Activated CD8-positive, alpha-beta memory T cell treated with anti-CD3 and anti-CD28 coated beads for 48 hours (primary cell): ENCODE measurements around the gene GLA.

Source experiments
- DNase-seq, 3 experiments: peaks; one replicate each; pipeline ENCODE4 v3.0.0-alpha.2; 2020; ENCODE audit warnings: low read depth in 2 of 3, low spot score in 2 of 3

GLA gene

DNA sequence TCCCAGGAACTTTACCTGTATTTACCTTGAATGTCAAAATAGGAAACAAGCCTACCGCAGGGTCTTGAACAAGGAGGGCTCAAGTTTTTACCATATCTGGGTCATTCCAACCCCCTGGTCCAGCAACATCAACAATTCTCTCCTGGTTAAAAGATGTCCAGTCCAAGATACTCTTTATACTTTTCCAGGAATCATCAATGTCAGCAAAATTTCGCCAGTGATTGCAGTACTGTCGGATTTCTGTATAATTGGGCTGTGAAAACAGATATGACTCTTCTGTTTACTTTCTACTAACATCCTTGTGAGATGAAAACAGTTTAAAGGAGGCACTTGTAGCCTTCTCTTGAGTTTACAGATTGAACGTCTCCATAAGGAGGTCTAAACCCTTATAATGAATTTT lies 9.0 kb downstream of the GLA start:
- DNase-seq: no peak

DNA sequence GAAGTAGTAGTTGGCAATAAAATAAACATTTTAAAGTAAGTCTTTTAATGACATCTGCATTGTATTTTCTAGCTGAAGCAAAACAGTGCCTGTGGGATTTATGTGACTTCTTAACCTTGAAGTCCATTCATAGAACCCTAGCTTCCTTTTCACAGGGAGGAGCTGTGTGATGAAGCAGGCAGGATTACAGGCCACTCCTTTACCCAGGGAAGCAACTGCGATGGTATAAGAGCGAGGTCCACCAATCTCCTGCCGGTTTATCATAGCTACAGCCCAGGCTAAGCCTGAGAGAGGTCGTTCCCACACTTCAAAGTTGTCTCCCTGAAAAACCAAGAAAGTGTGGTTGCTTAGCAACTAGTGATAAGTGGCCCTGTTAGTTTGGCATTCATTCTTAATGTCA lies 9.9 kb downstream of the GLA start:
- no peak for DNase-seq

DNA sequence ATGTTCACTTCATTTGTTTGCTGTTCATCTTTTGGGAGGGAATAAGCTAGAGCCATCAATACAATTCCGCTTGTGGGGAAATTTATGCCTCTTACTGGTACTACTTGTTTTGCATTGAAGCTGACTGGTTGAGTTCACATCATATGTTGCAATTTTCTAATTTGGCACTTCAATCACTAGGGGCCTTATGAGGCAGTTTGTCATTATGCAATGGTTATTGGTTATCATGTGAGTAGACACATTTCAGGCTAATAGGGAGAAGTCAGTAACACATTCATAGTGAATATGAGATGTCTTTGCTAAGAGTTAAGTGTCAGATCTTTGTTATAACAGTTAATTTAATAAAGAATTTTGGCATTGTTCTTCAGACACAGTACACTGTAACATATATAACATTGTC lies 11.9 kb downstream of the GLA start:
- no peak for DNase-seq

- no peak for DNase-seq
These were observed 13.4 kb downstream of the GLA start for GRCh38 chrX:101394372-101394771.

DNA sequence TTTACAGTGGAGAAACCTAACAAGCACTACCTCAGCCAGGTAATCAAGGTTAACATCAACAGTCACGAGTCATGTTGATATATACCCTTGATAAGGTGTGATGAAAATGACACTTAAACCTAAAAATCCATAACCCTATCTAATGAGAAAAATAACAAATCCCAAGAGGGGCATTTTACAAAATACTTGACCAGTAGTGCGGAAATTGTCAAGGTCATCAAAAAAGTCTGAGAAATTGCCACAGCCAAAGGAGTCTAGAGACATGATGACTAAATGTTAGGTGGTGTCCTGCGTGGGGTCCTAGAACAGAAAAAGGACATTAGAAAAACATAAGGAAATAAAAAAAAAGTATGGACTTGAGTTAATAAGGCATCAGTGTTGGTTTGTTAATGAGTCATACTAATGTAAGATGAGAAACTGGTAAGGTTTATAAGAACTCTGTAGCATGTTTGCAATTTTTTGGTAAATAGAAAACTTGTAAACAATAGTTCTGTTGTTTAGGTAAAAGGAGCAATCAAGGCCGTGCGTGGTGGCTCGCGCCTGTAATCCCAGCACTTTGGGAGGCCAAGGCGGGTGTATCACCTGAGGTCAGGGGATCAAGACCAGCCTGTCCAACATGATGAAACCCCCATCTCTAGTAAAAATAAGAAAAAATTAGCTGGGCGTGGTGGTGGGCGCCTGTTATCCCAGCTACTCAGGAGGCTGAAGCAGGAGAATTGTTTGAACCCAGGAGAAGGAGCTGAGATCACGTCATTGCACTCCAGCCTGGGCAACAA lies 14.0 kb downstream of the GLA start:
- no peak for DNase-seq

DNA sequence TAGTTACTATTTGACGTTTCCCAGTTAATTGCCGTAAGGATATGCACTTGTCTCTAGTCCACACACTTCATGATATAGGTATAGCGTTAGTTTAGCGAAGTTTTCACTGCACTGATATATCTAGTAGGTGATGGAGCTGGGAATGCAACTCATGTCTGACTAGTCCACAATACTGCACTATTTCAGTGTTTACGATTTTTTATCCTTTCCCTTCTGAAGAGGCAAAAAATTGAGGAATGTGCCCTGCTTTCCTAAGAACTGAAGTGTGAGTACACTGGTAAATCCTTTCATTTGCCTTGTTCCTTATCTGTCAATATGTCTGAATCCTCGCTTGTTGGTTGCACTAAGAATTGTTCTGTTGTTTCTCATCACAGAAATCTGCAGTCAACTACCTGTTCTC lies 15.9 kb downstream of the GLA start:
- DNase-seq: no peak

GRCh38 chrX:101390664-101391525 lies 16.8 kb downstream of the GLA start, which contains the start of gene RPL36A:
Gene RPL36A (plus strand): TSS chrX:101391011. CDS start chrX:101391044, 33 bp downstream.
- peak; percentile 46 to 67 (median 60) for DNase-seq

DNA sequence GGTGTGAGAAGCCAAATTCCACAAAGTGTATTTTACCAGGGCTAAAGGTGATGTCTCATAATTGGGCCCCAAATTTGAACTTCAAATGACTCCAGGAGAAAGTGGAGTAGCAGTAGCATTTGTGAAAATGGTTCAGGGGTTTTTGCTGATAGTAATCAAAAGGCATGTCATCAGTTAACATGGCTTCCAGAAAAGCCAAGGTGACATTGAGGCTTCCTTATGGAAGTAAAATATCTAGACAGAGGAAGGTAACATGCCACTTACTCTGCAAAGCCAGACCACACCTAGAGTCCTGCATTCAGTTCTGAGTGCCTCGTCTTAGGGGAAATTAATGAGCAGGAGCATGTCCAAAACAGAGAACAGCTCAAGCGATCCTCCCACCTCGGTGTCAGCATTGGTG lies 19.1 kb downstream of the GLA start:
- DNase-seq: no peak

DNA sequence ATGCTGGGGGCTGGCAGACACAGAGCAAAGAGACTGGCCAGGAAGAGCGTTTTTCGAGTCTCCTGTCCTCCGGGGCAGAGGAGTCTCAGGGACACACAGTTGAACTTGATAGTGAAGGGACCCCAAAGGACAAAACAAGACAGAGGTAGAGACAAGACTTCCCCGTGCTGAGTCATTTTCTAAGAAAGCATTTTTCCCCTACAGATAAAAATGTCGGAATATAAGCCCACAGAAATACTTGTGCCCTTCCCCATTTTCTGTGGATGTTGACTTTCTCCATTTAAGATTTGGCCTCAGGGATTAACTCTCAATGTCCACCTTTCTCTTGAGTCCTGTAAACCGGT lies 21.2 kb downstream of the GLA start:
- DNase-seq: no peak

GRCh38 chrX:101385795-101386541 lies 21.8 kb downstream of the GLA start, which contains the start of gene BTK:
Gene BTK (minus strand): TSS chrX:101386191. CDS start chrX:101375284, 10,907 bp downstream.
- DNase-seq: no peak

GRCh38 chrX:101385026-101385684 lies 22.6 kb downstream of the GLA start:
- no peak for DNase-seq

DNA sequence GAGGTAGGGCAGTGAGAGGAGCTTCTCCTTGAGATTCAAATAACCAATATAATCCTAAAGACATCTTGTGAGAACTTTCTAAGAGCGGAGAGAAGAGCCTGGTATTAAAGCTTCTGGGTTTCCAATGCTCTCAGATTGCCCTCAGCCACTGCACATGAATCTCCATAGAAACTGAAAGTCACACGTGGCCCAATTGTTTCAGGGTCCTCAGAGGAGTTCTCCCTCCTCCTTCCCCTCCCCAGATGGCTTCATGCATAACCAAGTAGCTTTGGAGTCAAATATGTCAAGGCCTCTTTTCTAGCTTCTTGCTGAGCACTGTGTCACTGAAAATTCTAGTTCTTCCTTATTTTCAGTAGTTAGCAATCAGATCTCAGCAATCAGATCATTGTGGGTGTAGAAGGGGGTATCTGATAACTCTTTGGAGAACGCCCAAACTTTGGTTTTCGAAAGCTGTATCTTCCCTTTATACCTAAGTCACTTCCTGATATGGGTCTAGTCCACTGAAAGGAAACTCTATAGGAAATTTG lies 24.0 kb downstream of the GLA start:
- no peak for DNase-seq

GRCh38 chrX:101377547-101377946 lies 30.2 kb downstream of the GLA start:
- DNase-seq: no peak

DNA sequence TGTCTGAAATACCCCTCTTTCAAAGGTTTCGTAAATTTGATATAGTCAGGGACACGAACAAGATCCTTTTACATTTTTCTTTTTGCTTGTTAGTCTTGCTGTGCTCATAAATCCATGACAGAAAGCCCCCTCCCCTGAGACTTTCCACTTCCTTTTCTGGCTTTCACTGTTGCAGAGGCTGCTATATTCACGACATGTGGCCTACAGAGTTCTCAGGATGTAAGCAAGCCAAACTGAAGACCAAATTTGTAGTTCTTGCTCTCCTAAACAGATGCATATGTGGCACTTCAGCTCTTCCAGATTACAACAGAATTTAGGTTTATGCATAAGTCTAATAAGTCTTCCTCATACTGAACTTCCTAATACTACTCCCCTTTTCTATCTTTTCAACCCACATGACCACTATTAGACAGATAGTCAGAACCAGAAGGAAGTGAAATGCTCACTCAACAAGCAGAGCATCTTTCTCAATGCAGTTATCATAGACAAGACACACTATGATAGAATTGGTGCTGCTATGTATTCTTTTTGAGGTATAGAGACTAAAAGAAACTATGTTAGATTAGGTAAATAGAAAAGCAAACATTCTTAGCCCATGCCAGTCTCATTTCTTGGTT lies 36.7 kb downstream of the GLA start:
- no peak for DNase-seq

DNA sequence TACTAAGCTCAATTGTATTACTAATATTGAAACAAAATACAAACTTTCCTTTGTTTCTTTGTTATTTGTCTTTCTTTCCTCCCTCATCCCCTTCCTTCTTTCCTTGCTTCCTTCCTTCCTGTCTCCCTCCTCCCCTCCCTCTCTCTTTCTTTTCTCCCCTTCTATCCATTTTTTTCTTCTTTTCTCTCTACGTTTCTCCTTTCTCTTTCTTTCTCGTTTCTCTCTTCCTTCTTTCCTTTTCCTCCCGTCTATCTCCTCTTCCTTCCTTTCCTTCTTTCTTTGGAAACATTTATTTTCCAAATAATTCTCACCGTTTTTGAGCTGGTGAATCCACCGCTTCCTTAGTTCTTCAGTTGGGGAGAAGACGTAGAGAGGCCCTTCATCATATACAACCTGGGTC lies 38.0 kb downstream of the GLA start:
- DNase-seq: no peak

DNA sequence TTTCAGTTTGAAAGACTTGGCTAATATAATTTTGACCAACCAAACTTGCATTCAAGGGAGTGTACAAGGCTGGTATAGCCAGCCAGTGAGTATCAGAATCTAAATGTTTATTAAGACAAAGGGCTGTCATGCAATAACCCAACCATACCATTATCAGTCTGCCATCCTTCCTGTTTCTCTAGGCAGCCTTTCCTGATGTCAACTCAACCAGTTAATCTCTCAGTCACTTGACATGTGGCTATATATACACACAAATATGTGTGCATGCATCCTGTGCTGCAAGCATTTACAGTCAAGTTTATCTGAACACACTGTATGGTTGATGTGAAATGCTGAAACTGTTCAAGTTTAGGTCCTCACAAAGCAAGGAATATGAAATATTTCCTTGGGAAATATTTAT lies 38.9 kb downstream of the GLA start:
- no peak for DNase-seq

GRCh38 chrX:101365301-101365795 lies 42.4 kb downstream of the GLA start:
- no peak for DNase-seq

- no peak for DNase-seq
These were observed 45.0 kb downstream of the GLA start for GRCh38 chrX:101362757-101363156.

DNA sequence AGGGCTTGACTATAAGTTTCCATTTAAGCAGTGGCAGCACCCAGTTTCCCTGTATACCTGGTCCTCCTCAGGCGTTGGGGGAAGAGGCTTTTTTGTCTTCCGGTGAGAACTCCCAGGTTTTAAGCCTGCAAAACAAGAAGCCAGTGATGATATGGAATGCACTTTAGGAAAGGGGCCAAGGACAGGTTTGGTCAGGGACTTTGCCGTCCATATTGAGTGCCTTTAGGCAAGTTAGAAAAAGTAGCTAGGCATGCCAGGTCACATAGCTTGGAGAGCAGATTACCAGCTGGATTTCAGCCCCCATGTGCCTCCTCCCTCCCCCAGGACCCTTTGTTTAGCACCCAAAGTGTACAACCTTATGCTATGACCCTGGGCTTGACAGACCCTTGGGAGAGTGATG lies 45.6 kb downstream of the GLA start:
- no peak for DNase-seq

DNA sequence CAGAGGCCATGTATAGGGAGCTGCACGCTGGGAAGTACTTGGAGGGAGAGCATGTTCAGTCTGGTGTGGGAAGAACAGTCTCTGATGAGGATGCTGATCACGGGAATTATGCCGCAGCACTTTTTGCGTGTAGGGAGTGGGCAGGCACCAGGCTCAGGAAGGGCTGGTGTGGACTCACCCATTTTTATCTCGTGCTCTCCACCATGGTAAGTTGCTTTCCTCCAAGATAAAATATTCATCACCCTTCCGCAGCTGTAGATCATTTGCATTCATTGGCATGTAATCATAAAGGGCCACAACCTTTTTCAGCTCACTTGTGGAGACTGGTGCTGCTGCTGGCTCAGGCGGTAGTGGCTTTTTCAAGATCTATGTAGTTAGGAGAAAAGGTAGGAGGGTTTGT lies 47.3 kb downstream of the GLA start:
- no peak for DNase-seq
